Measurements from ENCODE around the gene DNAJA1. TPM values are rescaled to one million over a fixed set of nuclear protein-coding genes. Genes with fewer than 3 reads are reported as not detected.
"Not testable (repeated sequence)": the region's sequence is repeated elsewhere in the genome, so short reads cannot be mapped to it uniquely, and the experiment has no call there.

Gene DNAJA1
- total RNA-seq, 2 donors from 2014 or later: 33.5 to 36.6 TPM

DNA sequence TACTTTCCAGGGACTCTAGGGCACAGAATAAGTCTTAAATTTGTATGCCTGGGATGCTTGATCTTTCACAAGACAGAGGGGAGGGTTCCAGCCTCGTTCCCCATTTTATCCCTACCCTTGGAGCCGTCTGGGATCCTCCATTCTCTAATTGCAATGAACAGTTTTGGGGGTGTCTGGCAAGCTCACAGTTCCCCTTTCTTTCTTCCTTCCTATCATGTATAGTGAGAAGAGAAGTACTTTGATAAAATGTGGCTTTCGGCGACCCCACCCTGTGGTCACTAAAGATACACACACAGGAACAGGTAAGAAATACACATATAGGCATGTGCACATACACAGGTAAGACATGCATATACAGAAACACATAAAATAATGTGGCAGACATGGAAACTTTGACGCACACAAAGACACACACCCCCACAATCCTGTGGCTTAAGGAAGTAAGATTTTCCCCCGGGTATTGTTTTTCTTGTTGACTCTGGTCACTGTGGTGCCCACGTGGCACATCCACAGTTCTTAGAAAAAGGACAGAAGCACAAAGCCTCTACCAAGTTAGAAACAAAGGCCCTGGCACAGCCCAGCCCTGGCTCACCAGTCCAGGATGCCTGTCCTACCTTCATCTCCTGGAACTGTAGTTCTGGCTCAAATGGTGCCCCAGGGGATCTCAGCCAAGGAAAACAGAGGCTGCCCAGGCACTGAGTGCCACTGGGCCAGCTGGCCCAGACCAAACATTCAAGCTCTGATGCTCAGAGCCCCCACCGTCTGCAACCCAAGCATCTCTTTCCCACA, 57.7 kb downstream of the DNAJA1 start:
- H3K4me3 ChIP-seq: no peak overlapping the region
- H3K36me3 ChIP-seq (replicated peaks in 1 of 2; ENCODE audit: insufficient read depth in 1 of 2, low read depth in 2 of 2): no peaks in the 10 kb centered on the region
- ATAC-seq (no peak), DNase-seq (no peak)
- 34 to 58% methylated on average over 8 of the region's 8 CpGs for WGBS, 2 donors
- TF ChIP-seq, protein P1, sequence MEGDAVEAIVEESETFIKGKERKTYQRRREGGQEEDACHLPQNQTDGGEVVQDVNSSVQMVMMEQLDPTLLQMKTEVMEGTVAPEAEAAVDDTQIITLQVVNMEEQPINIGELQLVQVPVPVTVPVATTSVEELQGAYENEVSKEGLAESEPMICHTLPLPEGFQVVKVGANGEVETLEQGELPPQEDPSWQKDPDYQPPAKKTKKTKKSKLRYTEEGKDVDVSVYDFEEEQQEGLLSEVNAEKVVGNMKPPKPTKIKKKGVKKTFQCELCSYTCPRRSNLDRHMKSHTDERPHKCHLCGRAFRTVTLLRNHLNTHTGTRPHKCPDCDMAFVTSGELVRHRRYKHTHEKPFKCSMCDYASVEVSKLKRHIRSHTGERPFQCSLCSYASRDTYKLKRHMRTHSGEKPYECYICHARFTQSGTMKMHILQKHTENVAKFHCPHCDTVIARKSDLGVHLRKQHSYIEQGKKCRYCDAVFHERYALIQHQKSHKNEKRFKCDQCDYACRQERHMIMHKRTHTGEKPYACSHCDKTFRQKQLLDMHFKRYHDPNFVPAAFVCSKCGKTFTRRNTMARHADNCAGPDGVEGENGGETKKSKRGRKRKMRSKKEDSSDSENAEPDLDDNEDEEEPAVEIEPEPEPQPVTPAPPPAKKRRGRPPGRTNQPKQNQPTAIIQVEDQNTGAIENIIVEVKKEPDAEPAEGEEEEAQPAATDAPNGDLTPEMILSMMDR (IDR thresholded peaks at IDR 0.05): no peak
- TF ChIP-seq POLR2A (IDR thresholded peaks at IDR 0.05): no peak
- no peaks in the 10 kb centered on the region for H3K9me3 ChIP-seq
- no peaks in the 10 kb centered on the region for H3K27me3 ChIP-seq
- H3K4me1 ChIP-seq: peaks cover 10% of the 10 kb centered on the region
- H3K27ac ChIP-seq: no peak overlapping the region
- intact Hi-C loops (cut with DNase I): loop anchor here (5.0 kb wide), 1 partner anchor 140 kb away; no protein-coding TSS in a partner anchor

DNA sequence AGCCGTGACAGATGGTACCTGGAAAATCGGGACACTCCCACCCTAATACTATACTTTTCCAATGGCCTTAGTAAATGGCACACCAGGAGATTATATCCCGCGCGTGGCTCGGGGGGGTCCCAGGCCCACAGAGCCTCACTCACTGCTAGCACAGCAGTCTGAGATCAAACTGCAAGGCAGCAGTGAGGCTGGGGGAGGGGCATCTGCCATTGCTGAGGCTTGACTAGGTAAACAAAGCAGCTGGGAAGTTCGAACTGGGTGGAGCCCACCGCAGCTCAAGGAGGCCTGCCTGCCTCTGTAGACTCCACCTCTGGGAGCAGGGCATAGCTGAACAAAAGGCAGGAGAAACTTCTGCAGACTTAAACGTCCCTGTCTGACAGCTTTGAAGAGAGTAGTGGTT, 60.6 kb downstream of the DNAJA1 start:
- H3K4me1 ChIP-seq; DNase-seq; H3K27me3 ChIP-seq; H3K4me3 ChIP-seq; H3K27ac ChIP-seq; H3K9me3 ChIP-seq; intact Hi-C loops (cut with DNase I); ATAC-seq; H3K36me3 ChIP-seq (replicated peaks in 1 of 2; ENCODE audit: insufficient read depth in 1 of 2, low read depth in 2 of 2): not testable (repeated sequence)
- 35 to 76% methylated on average over 2 to 9 of the region's 9 CpGs for WGBS, 2 donors

Other genes with a start within 250 kb of the DNAJA1 start
- gene TMEM215, start 241.7 kb upstream of the DNAJA1 start, total RNA-seq: not detected
- gene APTX, start 23.6 kb upstream of the DNAJA1 start, total RNA-seq: 10 to 100 TPM; 12.5 to 21.5 TPM
- 1 to 10 TPM; 5.6 to 8.6 TPM for gene SMU1, start 51.4 kb downstream of the DNAJA1 start, total RNA-seq
- gene B4GALT1, start 142.1 kb downstream of the DNAJA1 start, total RNA-seq: 10 to 100 TPM; 31.3 to 42.3 TPM
- not detected for gene SPINK4, start 214.9 kb downstream of the DNAJA1 start, total RNA-seq
- 10 to 100 TPM; 46.5 to 80.2 TPM for gene BAG1, start 239.4 kb downstream of the DNAJA1 start, total RNA-seq
- 10 to 100 TPM in 1 of 2 donors, 1 to 10 TPM in 1; 4.6 to 20.5 TPM for gene CHMP5, start 239.8 kb downstream of the DNAJA1 start, total RNA-seq